OCI-LY7 (cell line): ENCODE measurements around the gene MYL4. TPM values are rescaled to one million over a fixed set of nuclear protein-coding genes. Genes with fewer than 3 reads are reported as not detected.

Source experiments
- BruUV-seq: library from RNA; stranded (reverse); fragments of 400-500 nt; replicated peaks from 2 replicates; lab custom pipeline; 2021; lab: Mats Ljungman, UMichigan
- CTCF ChIA-PET: fragments of 300-600 bp; sonication (Branson Sonifier 250); formaldehyde crosslinking; loops from one replicate; lab custom pipeline; 2022; ENCODE audit warnings: antibody characterized with exemption; ENCODE audit not compliant: unreplicated experiment; lab: Charles Lee
- POLR2A ChIA-PET: fragments of 300-600 bp; sonication (Branson Sonifier 250); formaldehyde crosslinking; loops from one replicate; lab custom pipeline; 2022; ENCODE audit warnings: antibody characterized with exemption; lab: Charles Lee
- DNase-seq: peaks from one replicate; pipeline ENCODE4 v3.0.0-alpha.2; 2015; ENCODE audit warnings: low spot score
- H2AFZ ChIP-seq: fragments of 200-600 bp; sonication (generic), shearing (Covaris generic); 2 replicates; pipeline ENCODE4 v1.6.1; 2014; ENCODE audit warnings: mild to moderate bottlenecking, antibody characterized with exemption, low read length, moderate library complexity
- H3K27ac ChIP-seq: fragments of 200-600 bp; sonication (generic); 2 replicates; pipeline ENCODE4 v1.5.1; 2014; ENCODE audit warnings: mixed run types, low read depth, mild to moderate bottlenecking, moderate library complexity, low read length, inconsistent platforms; ENCODE audit not compliant: poor library complexity, severe bottlenecking
- H3K36me3 ChIP-seq: fragments of 200-600 bp; sonication (generic); 2 replicates; pipeline ENCODE4 v1.6.1; 2014; ENCODE audit warnings: mild to moderate bottlenecking, antibody characterized with exemption, low read length, moderate library complexity, mixed read lengths; ENCODE audit not compliant: insufficient read depth
- H3K4me1 ChIP-seq: fragments of 200-600 bp; sonication (generic); 2 replicates; pipeline ENCODE4 v1.5.1; 2014; ENCODE audit warnings: mild to moderate bottlenecking, low read length; ENCODE audit not compliant: insufficient read depth, poor library complexity, severe bottlenecking
- H3K4me2 ChIP-seq: fragments of 200-600 bp; sonication (generic); 2 replicates; pipeline ENCODE4 v1.6.1; 2014; ENCODE audit warnings: mild to moderate bottlenecking, low read length
- H3K4me3 ChIP-seq: fragments of 200-600 bp; sonication (generic); 2 replicates; pipeline ENCODE4 v1.5.1; 2014; ENCODE audit warnings: mild to moderate bottlenecking, low read depth, low read length; ENCODE audit not compliant: poor library complexity, severe bottlenecking
- H3K79me2 ChIP-seq: fragments of 200-600 bp; sonication (generic); 2 replicates; pipeline ENCODE4 v1.6.1; 2016; ENCODE audit warnings: low read depth, mild to moderate bottlenecking, low read length, moderate library complexity, mixed read lengths; ENCODE audit not compliant: insufficient read depth
- H3K9me2 ChIP-seq: fragments of 200-600 bp; sonication (generic); 2 replicates; pipeline ENCODE4 v1.6.1; 2016; ENCODE audit warnings: mild to moderate bottlenecking, low read length, mixed read lengths; ENCODE audit not compliant: insufficient read depth
- H3K9me3 ChIP-seq: fragments of 200-600 bp; sonication (generic); 2 replicates; pipeline ENCODE4 v1.6.1; 2014; ENCODE audit warnings: mild to moderate bottlenecking, mixed run types, low read length, mixed read lengths
- H4K20me1 ChIP-seq: fragments of 200-600 bp; sonication (generic); 2 replicates; pipeline ENCODE4 v1.6.1; 2014; ENCODE audit warnings: mild to moderate bottlenecking, antibody characterized with exemption, low read length, moderate library complexity, mixed read lengths; ENCODE audit not compliant: insufficient read depth
- CTCF ChIP-seq: fragments of 200-600 bp; sonication (generic); conservative IDR thresholded peaks from 2 replicates; pipeline ENCODE4 v1.5.1; 2014; ENCODE audit warnings: mild to moderate bottlenecking, antibody characterized with exemption, low read length, moderate library complexity, mixed read lengths
- EZH2phosphoT487 ChIP-seq: fragments of 200-600 bp; sonication (generic); IDR thresholded peaks from 2 replicates; pipeline ENCODE4 v1.6.1; 2018; ENCODE audit warnings: low read depth, borderline replicate concordance, mild to moderate bottlenecking, mixed run types, antibody characterized with exemption, low read length, moderate library complexity, mixed read lengths
- intact Hi-C: fragments of 100-400 bp; cut with micrococcal nuclease; formaldehyde crosslinking; loops from one replicate; pipeline ENCODE4 v1.10.0; 2022; ENCODE audit not compliant: unreplicated experiment
- total RNA-seq, 2 experiments: library from RNA; depleted of rRNA in 1 of 2; stranded (reverse); fragments of >200 nt in 1 of 2; shearing (Covaris generic) in 1 of 2; gene quantifications; 2 replicates each; pipeline ENCODE4 v1.2.3, GENCODE V29; 2014 to 2022

The MYL4 gene
- total RNA-seq, 2 experiments from 2014 or later, result 0.67 to 2.1 TPM

GRCh38 chr17:47230864-47231263 lies 21.7 kb downstream of the MYL4 start:
- no TSS peak for BruUV-seq
- Histone ChIP-seq H4K20me1 (no peaks in the 10 kb centered on the region), H3K27ac (no peak overlapping the region), H3K4me1 (peaks cover 27% of the 10 kb centered on the region), H3K4me3 (peak overlapping the region; percentile 58), H3K79me2 (no peaks in the 10 kb centered on the region), H3K9me3 (no peaks in the 10 kb centered on the region), H3K4me2 (peak overlapping the region; percentile 75), H3K36me3 (no peaks in the 10 kb centered on the region), H3K9me2 (no peaks in the 10 kb centered on the region), H2AFZ (peak overlapping the region; percentile 78; the same call in 1 of the 2 replicates)
- intact Hi-C loops, result loop anchor here (5.0 kb wide), 1 partner anchor 386 kb away; no protein-coding TSS in a partner anchor
- CTCF ChIA-PET, result interaction anchor here (0.5 kb wide), 1 partner anchor 9 kb away, joined by 3 read pairs; no protein-coding TSS in a partner anchor
- DNase-seq, result peak; percentile 28
- POLR2A ChIA-PET, result interaction anchor here (0.6 to 2.3 kb wide), 5 partner anchors 13 to 1593 kb away, joined by 3 to 8 read pairs (median 3); no protein-coding TSS in a partner anchor
- TF ChIP-seq CTCF (no peak; the same call in 1 of the 2 replicates), EZH2phosphoT487 (no peak)

- no peaks in the 10 kb centered on the region for H3K9me3 ChIP-seq
- no peaks in the 10 kb centered on the region for H3K36me3 ChIP-seq
- peak overlapping the region; percentile 78; the same call in 1 of the 2 replicates for H2AFZ ChIP-seq
- no peaks in the 10 kb centered on the region for H3K79me2 ChIP-seq
- H3K4me3 ChIP-seq, result peak overlapping the region; percentile 58
- H3K9me2 ChIP-seq, result no peaks in the 10 kb centered on the region
- peak; percentile 21 for DNase-seq
- H3K27ac ChIP-seq, result no peak overlapping the region
- H3K4me1 ChIP-seq, result peaks cover 27% of the 10 kb centered on the region
- H4K20me1 ChIP-seq, result no peaks in the 10 kb centered on the region
- TF ChIP-seq CTCF (no peak), EZH2phosphoT487 (no peak)
- intact Hi-C loops, result loop anchor here (5.0 kb wide), 1 partner anchor 386 kb away; no protein-coding TSS in a partner anchor
- peak overlapping the region; percentile 75 for H3K4me2 ChIP-seq
- POLR2A ChIA-PET, result interaction anchor here (0.6 kb wide), 2 partner anchors 44 to 1039 kb away, joined by 3 to 5 read pairs; no protein-coding TSS in a partner anchor
- no TSS peak for BruUV-seq
- CTCF ChIA-PET, result interaction anchor here (0.5 kb wide), 1 partner anchor 9 kb away, joined by 3 read pairs; no protein-coding TSS in a partner anchor
Measured at GRCh38 chr17:47231334-47231733, 22.2 kb downstream of the MYL4 start.

- DNase-seq, result no peak
- 0 out of 2 replicates have a peak, but pooled peaks cover under 1% of the 10 kb centered on the region for H3K9me3 ChIP-seq
- no peaks in the 10 kb centered on the region for H4K20me1 ChIP-seq
- H3K79me2 ChIP-seq, result no peaks in the 10 kb centered on the region
- ChIA-PET POLR2A (no interaction called here), CTCF (no interaction called here)
- H3K4me1 ChIP-seq, result peaks cover 27% of the 10 kb centered on the region
- H3K4me2 ChIP-seq, result 0 out of 2 replicates have a peak overlapping the region, but pooled peaks have one; percentile 75
- TF ChIP-seq EZH2phosphoT487, result no peak
- TF ChIP-seq CTCF, result no peak
- intact Hi-C loops, result loop anchor here (5.0 kb wide), 1 partner anchor 385 kb away; no protein-coding TSS in a partner anchor
- H3K36me3 ChIP-seq, result no peaks in the 10 kb centered on the region
- no peaks in the 10 kb centered on the region for H3K9me2 ChIP-seq
- H3K4me3 ChIP-seq, result no peak overlapping the region
- BruUV-seq, result no TSS peak
- no peak overlapping the region for H3K27ac ChIP-seq
- H2AFZ ChIP-seq, result no peak overlapping the region
Measured at GRCh38 chr17:47231866-47232265, 22.7 kb downstream of the MYL4 start.
